Keratinocyte (primary cell): Measurements from ENCODE around the gene DUSP22.

Experiments
- EZH2 ChIP-seq: IDR thresholded peaks from one replicate; pipeline ENCODE4 v1.6.1; 2012; ENCODE audit warnings: inconsistent platforms, mild to moderate bottlenecking, low read length, moderate library complexity
- TF ChIP-seq, protein P1 (sequence below), 3 experiments: IDR thresholded peaks in 1 of 3; conservative IDR thresholded peaks in 1 of 3; optimal IDR thresholded peaks in 1 of 3; 2 replicates in 2 of 3; 3 replicates in 1 of 3; pipeline versions ENCODE3 to v1.5.1; 2011; ENCODE audit warnings: low read length in 3 of 3, mild to moderate bottlenecking in 3 of 3, moderate library complexity in 2 of 3, control low read depth in 1 of 3, inconsistent platforms in 1 of 3; ENCODE audit not compliant: insufficient read depth in 2 of 3; ENCODE audit errors: extremely low read depth in 1 of 3

DNA sequence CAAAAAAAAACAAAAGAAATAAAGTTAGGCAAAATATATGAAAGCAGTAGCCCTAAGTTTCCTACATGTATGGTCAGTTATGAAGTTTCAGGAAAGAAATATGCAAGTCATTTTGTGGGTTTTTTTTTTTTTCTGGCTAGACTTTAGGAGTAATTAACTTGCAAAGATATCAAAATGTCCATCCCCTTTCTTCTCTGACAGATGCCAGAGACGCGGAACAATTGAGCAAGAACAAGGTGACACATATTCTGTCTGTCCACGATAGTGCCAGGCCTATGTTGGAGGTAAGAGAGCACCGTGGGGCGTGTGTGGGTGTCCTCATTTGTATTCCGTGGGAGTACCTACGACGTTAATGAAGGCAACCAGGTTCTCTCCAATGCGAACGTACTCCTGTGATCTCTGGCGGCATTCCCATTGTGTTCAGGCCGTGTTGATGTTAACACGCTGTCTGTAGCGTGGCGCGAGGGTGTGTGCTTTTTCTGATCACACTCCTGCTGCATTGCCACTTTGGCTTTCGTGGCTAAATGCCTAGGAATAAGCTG lies 19.5 kb downstream of the DUSP22 start:
- TF ChIP-seq, protein P1, sequence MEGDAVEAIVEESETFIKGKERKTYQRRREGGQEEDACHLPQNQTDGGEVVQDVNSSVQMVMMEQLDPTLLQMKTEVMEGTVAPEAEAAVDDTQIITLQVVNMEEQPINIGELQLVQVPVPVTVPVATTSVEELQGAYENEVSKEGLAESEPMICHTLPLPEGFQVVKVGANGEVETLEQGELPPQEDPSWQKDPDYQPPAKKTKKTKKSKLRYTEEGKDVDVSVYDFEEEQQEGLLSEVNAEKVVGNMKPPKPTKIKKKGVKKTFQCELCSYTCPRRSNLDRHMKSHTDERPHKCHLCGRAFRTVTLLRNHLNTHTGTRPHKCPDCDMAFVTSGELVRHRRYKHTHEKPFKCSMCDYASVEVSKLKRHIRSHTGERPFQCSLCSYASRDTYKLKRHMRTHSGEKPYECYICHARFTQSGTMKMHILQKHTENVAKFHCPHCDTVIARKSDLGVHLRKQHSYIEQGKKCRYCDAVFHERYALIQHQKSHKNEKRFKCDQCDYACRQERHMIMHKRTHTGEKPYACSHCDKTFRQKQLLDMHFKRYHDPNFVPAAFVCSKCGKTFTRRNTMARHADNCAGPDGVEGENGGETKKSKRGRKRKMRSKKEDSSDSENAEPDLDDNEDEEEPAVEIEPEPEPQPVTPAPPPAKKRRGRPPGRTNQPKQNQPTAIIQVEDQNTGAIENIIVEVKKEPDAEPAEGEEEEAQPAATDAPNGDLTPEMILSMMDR (optimal IDR thresholded peaks at IDR 0.05 in 1 of 3, IDR thresholded peaks at IDR 0.05 in 1 of 3, conservative IDR thresholded peaks at IDR 0.05 in 1 of 3; ENCODE audit: extremely low read depth in 1 of 3, insufficient read depth in 2 of 3, low read length in 3 of 3): no peak
- no peak for TF ChIP-seq EZH2
